HL-60/S4 treated with phorbol 12-myristate 13-acetate at 8.2 ng/mL for 4 days and 3 days (cell line): ENCODE data around the gene CDC14A.

ENCODE experiments used
- in situ Hi-C: fragments of 300-500 bp; cut with MboI; formaldehyde crosslinking; loops from 2 replicates; pipeline ENCODE4 v1.15.0; 2022; ENCODE audit warnings: low sequenced_read_pairs

The CDC14A gene

DNA sequence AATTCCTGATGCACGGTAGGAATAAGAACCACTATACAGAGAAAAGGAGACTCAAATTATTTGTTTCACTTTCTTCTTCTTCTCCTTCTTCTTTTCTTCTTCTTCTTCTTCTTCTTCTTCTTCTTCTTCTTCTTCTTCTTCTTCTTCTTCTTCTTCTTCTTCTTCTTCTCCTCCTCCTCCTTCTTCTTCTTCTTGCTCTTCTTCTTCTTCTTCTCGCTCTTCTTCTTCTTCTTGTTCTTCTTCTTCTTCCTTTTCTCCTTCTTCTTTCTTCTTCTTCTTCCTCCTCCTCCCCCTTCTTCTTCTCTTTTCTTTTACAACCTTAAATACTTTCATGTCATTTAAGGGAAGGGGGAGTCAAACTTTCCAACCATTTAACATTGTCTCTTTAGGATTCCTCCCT is 174.6 kb downstream of the CDC14A start:
- in situ Hi-C loops, result no loop called here

DNA sequence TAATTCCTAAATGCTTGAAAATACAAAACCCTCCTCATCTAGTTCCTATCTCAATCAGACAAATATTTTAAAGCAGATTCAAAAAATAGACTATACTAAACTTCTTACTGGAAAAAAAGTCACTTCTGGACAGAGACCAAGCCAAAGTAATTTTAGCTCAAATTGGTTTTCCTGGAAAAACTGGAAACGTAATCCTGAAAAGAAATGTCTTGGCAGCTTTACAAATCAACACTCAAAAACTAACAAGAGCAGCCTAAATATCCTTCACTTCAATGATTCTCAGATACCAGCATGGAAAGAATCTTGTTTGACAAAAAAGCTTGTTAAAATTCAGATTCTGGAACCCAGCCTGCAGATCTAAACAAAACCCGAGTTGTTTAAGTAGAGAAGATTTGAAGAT is 176.6 kb downstream of the CDC14A start:
- in situ Hi-C loops, result no loop called here

DNA sequence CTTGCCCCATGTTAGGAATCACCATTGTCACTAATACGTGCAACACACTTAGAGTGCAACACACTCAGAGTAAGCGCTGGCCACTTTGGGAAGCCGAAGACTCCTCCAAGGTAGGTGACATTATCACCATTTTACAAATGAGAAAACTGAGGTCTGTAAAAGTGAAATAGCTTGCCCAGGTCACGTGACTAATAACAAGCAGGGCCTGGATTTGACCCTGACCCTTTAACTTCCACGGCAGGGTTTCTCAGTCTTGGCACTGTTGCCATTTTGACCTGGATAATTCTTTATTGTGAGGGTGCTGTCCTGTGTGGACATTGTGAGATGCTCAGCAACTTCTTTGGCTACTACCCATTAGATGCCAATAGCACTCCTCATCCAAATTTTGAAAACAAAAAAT is 177.8 kb downstream of the CDC14A start:
- in situ Hi-C loops, result no loop called here

DNA sequence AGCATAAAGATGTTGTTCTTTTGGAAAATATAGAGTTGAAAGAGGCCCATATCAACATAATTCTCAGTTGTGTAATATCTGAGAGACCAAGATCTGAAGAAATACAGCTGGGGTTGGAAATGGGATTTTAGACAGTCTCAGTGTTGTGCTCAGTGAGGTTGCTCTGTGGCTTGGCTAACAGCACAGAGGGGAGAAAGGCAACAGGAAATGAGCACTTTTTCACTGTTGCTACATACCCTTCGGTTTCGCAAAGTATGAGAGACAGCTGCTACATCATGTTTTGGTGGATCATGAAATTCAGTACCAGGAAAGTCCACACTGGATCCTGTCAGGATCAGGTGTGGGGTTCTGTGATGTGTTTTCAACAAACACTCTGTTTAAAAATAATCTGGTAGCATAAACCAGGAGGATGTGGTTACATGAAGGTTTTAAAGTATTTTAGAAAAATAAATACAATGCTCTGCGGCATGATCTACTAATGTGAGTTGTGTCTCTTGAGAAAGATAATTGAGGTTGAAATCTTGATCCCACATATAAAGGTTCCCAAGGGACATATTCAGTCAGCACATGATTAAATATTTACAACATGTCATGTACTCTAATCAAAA is 178.7 kb downstream of the CDC14A start:
- in situ Hi-C loops, result no loop called here

DNA sequence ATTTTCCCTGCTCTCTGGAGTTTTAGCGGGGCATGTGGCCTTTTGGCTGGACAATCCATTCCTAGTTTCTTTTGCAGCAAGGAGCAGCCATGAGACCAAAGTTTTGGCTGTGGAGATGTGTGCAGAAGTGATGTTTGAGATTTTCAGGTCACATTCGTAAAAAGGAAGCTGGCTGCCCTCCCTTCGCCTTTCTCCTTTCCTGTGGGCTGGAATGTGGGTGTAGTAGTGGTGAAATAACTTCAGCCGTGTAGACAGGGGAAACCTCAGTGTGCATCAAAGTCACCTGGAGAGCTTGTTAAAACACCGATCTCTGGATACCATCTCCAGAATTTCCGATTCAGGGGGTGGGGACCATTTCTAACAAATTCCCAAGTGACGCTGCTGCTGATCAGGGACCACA is 180.3 kb downstream of the CDC14A start:
- in situ Hi-C loops, result no loop called here

DNA sequence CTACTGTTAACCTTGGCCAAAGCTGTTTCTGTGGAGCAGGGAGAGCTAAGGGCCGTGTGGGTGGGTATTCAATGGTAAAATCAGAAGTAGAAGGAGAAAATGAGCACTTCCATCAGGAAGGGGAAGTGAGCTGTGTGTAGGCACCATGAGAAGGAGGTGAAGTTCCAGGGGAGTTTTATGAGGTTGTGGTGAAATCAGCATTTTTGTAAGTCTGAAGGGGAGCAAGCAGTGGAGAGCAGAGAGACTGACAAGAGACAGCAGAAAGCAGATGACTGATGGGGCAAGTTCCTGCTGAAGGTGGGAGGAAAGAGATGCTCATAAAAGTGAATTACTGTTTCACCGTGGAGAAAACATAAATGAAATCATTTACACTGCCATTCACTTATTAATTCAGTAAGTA is 183.0 kb downstream of the CDC14A start:
- in situ Hi-C loops, result no loop called here

DNA sequence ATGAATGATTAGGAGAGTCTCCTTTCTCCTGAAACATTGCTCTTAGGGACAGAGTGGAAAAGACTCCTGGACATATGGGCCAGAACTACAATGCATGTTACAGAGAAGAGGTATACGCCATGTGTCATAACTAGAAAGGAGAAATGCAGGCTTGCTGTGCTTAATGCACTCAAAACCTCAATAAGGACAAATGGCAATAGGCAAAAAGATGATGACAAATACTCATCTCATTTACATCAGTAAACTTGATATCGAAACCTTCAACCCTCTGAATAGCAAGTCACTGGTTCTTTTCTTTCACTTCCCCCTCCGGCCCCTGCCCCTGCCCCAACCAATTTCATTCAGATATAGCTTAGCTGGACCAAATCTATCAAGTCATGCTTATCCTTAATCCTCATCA is 183.7 kb downstream of the CDC14A start:
- in situ Hi-C loops, result no loop called here

DNA sequence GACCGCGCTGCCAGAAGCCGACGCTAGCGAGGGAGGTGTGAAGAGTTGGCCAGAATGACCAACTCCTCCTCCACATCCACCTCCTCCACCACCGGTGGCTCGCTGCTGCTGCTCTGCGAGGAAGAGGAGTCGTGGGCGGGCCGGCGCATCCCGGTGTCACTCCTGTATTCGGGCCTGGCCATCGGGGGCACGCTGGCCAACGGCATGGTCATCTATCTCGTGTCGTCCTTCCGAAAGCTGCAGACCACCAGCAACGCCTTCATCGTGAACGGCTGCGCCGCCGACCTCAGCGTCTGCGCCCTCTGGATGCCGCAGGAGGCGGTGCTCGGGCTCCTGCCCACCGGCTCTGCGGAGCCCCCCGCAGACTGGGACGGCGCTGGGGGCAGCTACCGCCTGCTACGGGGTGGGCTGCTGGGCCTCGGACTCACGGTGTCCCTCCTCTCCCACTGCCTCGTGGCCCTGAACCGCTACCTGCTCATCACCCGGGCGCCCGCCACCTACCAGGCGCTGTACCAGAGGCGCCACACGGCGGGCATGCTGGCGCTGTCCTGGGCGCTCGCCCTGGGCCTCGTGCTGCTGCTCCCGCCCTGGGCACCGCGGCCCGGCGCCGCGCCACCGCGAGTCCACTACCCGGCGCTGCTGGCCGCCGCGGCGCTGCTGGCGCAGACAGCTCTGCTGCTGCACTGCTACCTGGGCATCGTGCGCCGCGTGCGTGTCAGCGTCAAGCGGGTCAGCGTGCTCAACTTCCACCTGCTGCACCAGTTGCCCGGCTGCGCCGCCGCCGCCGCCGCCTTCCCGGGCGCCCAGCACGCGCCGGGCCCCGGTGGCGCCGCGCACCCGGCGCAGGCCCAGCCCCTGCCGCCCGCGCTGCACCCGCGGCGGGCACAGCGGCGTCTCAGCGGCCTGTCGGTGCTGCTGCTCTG is 186.9 kb downstream of the CDC14A start:
- in situ Hi-C loops, result no loop called here

DNA sequence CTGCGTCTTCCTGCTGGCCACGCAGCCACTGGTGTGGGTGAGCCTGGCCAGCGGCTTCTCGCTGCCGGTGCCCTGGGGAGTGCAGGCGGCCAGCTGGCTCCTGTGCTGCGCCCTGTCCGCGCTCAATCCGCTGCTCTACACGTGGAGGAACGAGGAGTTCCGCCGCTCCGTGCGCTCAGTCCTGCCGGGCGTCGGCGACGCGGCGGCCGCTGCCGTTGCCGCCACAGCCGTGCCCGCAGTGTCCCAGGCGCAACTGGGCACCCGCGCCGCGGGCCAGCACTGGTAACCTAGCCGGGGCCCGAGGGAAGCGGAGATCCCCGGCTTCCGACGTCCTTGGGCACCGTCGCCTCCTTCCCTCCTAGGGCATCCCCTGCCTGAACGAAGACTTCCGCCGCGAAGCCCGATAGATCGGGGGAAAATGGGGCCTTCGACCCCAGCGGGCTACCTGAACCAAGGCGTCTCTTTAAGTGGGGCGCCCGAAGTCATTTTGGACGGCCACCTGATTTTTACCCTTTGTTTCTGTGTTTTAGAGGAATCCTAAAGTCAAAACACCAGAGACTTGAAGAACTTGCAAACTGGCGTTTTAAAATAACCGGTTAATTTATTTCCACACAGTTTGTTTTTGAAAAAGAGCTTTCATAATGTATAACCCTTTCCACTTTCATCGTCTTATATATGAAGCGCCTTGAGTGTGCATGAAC is 187.7 kb downstream of the CDC14A start:
- in situ Hi-C loops, result no loop called here

DNA sequence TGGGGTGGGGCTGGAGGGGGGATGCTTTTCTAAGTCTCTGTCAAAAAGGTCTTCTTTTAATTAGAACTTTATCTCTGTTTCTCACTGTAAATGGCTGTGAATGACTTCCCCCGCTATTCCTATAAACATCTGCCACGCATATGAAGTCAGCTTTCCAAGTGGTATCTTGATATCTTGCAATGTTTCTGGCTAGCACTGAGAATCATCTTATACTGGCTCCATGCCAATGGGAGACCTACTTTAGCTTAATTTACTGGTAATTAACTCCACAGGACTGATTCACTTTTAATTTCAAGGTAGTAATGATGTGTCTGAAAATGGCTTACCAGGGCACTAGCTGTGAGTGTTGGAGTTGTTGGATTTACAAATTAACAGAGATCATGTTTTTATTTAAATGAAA is 190.0 kb downstream of the CDC14A start:
- in situ Hi-C loops, result no loop called here

DNA sequence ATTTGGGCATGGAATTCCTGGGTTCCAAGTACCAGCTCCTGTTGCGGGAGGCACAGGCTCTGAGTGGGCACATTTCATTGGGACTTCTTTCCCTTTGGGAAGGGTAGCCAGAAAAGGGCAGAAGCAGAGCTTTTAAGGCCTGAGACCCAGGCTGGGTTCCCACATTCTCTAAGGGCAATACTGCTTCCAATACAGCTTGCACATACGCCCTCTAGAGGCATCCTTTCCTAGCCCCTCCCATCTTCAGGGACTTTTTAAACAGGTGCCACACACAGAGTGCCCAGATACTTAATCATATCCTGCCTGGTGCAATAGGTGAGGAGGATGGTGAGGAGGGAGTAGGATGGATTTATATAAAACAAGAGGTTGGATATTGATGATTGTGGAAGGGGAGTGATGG is 191.3 kb downstream of the CDC14A start:
- in situ Hi-C loops, result no loop called here

DNA sequence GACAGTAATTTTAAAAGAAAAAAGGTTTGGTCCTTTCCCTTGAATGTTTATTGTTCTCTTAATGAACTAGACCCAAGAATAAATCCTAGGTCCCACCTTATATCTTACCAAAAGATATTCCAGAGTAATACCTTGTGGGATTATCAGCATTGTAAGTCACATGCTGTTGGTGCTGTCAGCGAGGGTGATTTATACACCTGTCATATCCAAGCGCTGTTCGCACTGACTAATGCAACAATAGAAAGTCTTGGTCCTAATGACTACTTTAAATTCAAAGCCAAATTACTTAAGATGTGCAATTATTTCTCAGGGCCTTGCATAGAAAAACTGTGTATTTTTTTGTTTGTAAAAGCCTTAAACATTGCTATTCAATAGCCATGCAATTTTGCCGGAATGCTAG is 192.5 kb downstream of the CDC14A start:
- in situ Hi-C loops, result no loop called here

DNA sequence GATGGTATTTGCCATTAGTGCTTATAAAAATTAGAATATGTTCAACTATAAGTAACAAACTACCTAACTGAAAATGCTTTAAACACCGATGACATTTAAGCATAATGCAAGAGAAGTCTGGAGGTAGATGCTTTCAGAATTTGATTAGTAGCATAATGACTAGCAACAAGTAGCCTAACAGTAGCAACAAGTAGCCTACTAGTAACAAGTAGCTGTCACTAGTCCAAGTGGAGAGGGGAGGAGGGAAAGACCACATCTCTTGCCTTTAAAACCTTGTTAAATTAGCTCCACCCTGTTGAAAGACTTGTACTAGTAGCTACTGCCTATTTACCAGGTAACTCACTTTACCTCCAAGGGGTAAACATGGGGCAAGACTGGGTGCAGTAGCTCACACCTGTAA is 193.5 kb downstream of the CDC14A start:
- in situ Hi-C loops, result no loop called here

DNA sequence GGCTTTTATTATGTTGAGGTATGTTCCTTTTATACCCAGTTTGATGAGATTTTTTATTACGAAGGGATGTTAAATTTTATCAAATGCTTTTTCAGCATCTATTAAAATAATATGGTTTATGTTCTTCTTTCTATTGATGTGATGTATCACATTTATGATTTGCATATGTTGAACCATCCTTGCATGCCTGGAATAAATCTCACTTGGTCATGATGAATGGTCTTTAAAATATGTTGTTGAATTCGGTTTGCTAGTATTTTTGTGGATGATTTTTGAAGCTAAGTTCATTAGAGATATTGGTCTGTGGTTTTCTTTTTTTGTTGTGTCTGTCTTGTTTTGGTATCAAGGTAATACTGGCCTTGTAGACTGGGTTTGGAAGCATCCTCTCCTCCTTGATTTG is 199.7 kb downstream of the CDC14A start:
- in situ Hi-C loops, result no loop called here

DNA sequence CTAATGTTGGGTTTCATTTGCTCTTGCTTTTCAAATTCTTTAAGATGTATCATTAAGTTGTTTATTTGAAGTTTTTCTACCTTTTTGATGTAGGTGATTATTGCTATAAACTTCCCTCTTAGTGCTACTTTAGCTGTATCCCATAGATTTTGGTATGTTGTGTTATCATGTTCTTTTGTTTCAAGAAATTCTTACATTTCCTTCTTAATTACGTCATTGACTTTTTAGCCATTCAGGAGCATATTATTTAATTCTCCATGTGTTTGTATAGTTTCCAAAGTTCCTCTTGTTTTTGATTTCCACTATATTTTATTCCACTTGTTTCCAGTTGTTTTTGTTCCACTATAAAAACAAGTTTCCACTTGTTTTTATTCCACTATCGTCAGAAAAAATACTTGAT is 200.6 kb downstream of the CDC14A start:
- in situ Hi-C loops, result no loop called here

DNA sequence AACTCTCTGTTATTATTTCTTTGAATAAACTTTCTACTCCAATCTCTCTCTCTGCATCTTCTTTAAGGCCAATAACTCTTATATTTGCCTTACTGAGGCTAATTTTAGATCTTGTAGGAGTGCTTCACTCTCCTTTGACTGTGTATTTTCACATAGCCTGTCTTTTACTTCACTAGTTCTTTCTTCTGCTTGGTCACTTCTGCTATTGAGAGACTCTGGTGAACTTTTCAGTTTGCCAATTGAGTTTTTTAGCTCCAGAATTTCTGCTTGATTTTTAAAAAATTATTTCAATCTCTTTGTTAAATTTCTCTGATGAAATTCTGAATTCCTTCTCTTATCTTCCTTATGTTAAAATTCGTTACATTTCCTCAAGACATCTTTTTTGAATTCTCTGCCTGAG is 203.9 kb downstream of the CDC14A start:
- in situ Hi-C loops, result no loop called here

DNA sequence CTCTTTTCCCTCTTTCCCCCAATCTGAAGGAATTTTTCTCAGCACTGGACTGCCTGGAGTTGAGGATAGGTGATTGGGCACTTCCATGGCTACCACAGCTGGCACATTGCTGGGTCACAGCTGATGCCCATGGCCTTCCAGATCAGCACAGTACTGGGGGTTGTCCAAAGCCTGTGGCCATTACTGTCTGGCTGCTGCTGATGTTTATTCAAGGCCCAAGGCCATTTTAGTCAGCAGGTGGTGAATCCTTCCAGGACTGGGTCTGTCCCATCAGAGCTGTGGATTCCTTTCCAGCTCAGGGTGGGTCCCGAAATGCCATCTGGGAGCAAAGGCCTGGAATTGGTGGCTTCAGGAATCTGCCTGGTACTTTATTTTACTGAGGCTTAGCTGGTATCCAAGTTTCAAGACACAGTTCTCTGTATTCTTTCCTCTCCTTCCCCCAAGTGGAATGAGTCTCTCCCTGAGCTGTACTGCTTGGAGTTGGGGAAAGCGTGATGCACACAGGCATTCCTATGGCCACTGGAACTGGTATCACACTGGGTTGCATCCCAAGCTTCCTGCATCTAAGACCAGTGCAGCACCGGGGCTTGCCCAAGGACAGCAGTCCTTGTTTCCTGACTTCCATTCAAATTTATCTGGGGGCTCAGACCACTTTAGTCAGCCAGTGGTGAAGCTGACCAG is 204.8 kb downstream of the CDC14A start:
- in situ Hi-C loops, result no loop called here

DNA sequence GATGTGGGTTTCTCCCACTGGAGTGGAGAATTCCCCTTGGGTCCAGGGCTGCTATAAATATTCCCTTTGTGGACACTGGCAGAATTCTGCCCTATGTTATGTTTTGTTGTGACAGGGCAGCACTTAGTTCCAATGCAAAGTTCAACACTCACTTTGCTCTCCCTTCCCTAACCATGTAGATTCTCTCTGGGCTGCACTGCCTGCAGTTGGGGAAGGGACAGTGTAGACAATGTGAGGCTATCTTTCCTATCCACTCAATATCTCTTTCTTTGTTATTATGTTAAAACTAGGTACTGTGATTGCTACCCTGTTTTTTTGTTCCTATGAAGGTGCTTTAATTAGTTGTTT is 205.3 kb downstream of the CDC14A start:
- in situ Hi-C loops, result no loop called here

DNA sequence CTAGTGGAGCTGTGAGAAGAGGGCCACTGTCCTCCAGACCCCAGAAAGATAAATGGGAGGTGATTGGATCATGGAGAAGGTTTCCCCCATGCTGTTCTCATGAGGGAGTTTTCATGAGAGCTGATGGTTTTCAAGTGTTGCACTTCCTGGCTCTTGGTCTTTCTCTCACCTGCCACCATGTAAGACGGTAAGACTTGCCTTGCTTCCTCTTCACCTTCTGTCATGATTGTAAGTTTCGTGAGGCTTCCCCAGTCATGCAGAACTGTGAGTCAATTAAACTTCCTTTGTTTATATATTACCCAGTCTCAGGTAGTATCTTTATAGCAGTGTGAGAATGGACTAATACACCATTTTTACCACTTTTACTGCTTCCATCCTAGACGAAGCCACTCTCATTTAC is 213.2 kb downstream of the CDC14A start:
- in situ Hi-C loops, result no loop called here

DNA sequence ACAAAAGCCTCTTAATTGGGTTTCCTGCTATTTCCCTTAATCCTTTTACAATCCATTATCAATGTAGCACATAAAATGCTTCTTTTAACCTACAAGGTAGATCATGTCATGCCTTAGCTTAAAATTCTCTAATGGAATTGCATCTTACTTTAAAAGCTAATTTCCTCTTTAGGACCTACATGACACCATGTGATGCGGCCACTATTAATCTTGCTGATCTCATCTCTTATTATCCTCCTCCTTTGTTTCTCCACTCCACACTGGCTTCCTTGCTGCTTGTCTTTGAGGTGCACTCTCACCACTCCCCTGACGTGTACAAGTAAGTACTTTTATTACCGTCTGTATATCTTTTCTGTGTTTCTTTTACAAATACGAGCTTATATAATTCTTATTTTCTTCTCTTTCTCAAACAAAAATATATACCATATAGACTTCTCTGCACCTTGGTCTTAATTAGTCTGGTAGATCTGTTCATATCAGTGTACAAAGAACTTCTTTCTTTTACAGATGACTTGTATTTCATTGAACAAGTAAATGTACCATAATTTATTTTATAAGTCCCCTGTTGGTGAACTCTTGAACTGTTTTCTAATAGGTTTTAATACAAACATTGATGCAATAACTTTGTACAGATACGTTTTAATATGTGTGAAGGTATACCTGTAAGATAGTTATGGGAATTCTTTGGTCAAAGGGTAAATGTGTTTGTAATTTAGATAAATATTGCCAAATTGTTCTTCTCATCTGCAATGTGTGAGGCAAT is 213.8 kb downstream of the CDC14A start:
- in situ Hi-C loops, result no loop called here

DNA sequence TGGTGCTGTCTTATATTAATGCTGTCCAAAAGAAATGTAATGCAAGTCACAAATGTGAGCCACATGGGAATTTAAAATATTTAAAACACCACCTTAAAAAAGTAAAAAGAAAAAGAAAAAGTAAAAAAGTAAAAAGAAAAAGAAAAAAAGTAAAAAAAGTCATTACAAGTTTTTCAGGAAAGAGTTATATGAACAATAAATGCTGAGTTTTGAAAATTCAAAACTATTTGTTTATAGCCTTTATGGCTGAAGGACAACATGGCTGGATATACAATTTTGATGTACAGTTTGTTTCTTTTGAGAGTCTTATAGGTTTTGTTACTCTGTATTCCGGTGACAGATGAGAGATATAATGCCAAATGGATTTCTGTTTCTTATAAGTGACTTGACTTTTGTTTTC is 214.8 kb downstream of the CDC14A start:
- in situ Hi-C loops, result no loop called here
